ENCODE measurements around the gene LMNTD1.

LMNTD1 gene

GRCh38 chr12:25436206-25437030 lies 116.7 kb downstream of the LMNTD1 start:
- H2BK5ac ChIP-seq (ENCODE audit: low read length): no peak overlapping the region
- peak overlapping the region; percentile 38 for H3K9ac ChIP-seq (ENCODE audit: low read depth, low read length, poor library complexity)
- H3K23ac ChIP-seq (ENCODE audit: low read depth, low read length, poor library complexity): no peak overlapping the region
- H3K4me3 ChIP-seq (ENCODE audit: low read length in 2 of 2): no peak overlapping the region
- H3K4ac ChIP-seq (ENCODE audit: low read length): no peak overlapping the region
- no peaks in the 10 kb centered on the region for H3K79me1 ChIP-seq (ENCODE audit: low read depth, low read length)
- H4K91ac ChIP-seq (ENCODE audit: low read depth, low read length, poor library complexity): no peak overlapping the region
- no peak overlapping the region for H2AK5ac ChIP-seq (ENCODE audit: low read depth, low read length)
- H2BK15ac ChIP-seq (ENCODE audit: low read length): no peak overlapping the region
- no peak overlapping the region for H3K27ac ChIP-seq (replicated peaks; ENCODE audit: low read length)
- no peaks in the 10 kb centered on the region for H3K36me3 ChIP-seq (replicated peaks in 1 of 2; ENCODE audit: control insufficient read depth in 2 of 2, insufficient read depth in 2 of 2, low read length in 2 of 2)
- H2BK12ac ChIP-seq (ENCODE audit: low read length): no peak overlapping the region
- H4K8ac ChIP-seq (ENCODE audit: low read depth, low read length): no peak overlapping the region
- DNase-seq (ENCODE audit: low spot score): peak; percentile 52
- no peak overlapping the region for H2BK120ac ChIP-seq (ENCODE audit: low read depth, low read length)
- WGBS, 2 donors (ENCODE audit: extremely low coverage in 2 of 2, insufficient read length in 2 of 2, insufficient replicate concordance in 1 of 2): no CpG with 5 or more reads among the region's 9 CpGs
- no peaks in the 10 kb centered on the region for H3K27me3 ChIP-seq (ENCODE audit: control insufficient read depth in 3 of 3, insufficient read depth in 3 of 3, low read depth in 1 of 3, low read length in 3 of 3)
- no peak overlapping the region for H3K14ac ChIP-seq (ENCODE audit: low read length)
- peaks cover 0 to 2% of the 10 kb centered on the region in 2 donors for H3K4me1 ChIP-seq (ENCODE audit: control insufficient read depth in 2 of 2, insufficient read depth in 1 of 2, low read depth in 1 of 2, low read length in 2 of 2)
- no peaks in the 10 kb centered on the region for H3K9me3 ChIP-seq (replicated peaks in 1 of 2; ENCODE audit: control insufficient read depth in 2 of 2, insufficient read depth in 1 of 2, low read depth in 1 of 2, low read length in 2 of 2)
- H2AFZ ChIP-seq (ENCODE audit: low read length): peak overlapping the region; percentile 87
- H3K4me2 ChIP-seq (ENCODE audit: insufficient read depth, low read length, poor library complexity, severe bottlenecking): no peak overlapping the region
- H3K18ac ChIP-seq (ENCODE audit: low read length): peak overlapping the region; percentile 80

- Histone ChIP-seq H2BK5ac (ENCODE audit: low read length) (no peak overlapping the region), H2BK12ac (ENCODE audit: low read length) (no peak overlapping the region), H3K27me3 (ENCODE audit: control insufficient read depth in 3 of 3, insufficient read depth in 3 of 3, low read depth in 1 of 3, low read length in 3 of 3) (no peaks in the 10 kb centered on the region), H3K9me3 (replicated peaks in 1 of 2; ENCODE audit: control insufficient read depth in 2 of 2, insufficient read depth in 1 of 2, low read depth in 1 of 2, low read length in 2 of 2) (no peaks in the 10 kb centered on the region), H3K9ac (ENCODE audit: low read depth, low read length, poor library complexity) (no peak overlapping the region), H3K36me3 (replicated peaks in 1 of 2; ENCODE audit: control insufficient read depth in 2 of 2, insufficient read depth in 2 of 2, low read length in 2 of 2) (no peaks in the 10 kb centered on the region), H3K4ac (ENCODE audit: low read length) (no peak overlapping the region), H3K4me2 (ENCODE audit: insufficient read depth, low read length, poor library complexity, severe bottlenecking) (no peak overlapping the region), H3K18ac (ENCODE audit: low read length) (no peak overlapping the region), H2BK120ac (ENCODE audit: low read depth, low read length) (no peak overlapping the region), H3K4me1 (ENCODE audit: control insufficient read depth in 2 of 2, insufficient read depth in 1 of 2, low read depth in 1 of 2, low read length in 2 of 2) (peaks cover 0 to 2% of the 10 kb centered on the region in 2 donors), H4K91ac (ENCODE audit: low read depth, low read length, poor library complexity) (no peak overlapping the region), H2BK15ac (ENCODE audit: low read length) (no peak overlapping the region), H3K27ac (replicated peaks; ENCODE audit: low read length) (no peak overlapping the region), H2AFZ (ENCODE audit: low read length) (no peak overlapping the region), H3K14ac (ENCODE audit: low read length) (no peak overlapping the region), H3K23ac (ENCODE audit: low read depth, low read length, poor library complexity) (no peak overlapping the region), H3K4me3 (ENCODE audit: low read length in 2 of 2) (no peak overlapping the region), H2AK5ac (ENCODE audit: low read depth, low read length) (no peak overlapping the region), H4K8ac (ENCODE audit: low read depth, low read length) (no peak overlapping the region), H3K79me1 (ENCODE audit: low read depth, low read length) (no peaks in the 10 kb centered on the region)
- DNase-seq (ENCODE audit: low spot score): no peak
- WGBS, 2 donors (ENCODE audit: extremely low coverage in 2 of 2, insufficient read length in 2 of 2, insufficient replicate concordance in 1 of 2): no CpG with 5 or more reads among the region's 3 CpGs
Observed at GRCh38 chr12:25435431-25435830, 117.7 kb downstream of the LMNTD1 start.

GRCh38 chr12:25434515-25434914 lies 118.6 kb downstream of the LMNTD1 start:
- Histone ChIP-seq H2BK120ac (ENCODE audit: low read depth, low read length) (no peak overlapping the region), H2AK5ac (ENCODE audit: low read depth, low read length) (no peak overlapping the region), H2BK5ac (ENCODE audit: low read length) (no peak overlapping the region), H3K4me1 (ENCODE audit: control insufficient read depth in 2 of 2, insufficient read depth in 1 of 2, low read depth in 1 of 2, low read length in 2 of 2) (peaks cover 0 to 2% of the 10 kb centered on the region in 2 donors), H3K27ac (replicated peaks; ENCODE audit: low read length) (no peak overlapping the region), H2AFZ (ENCODE audit: low read length) (no peak overlapping the region), H3K4ac (ENCODE audit: low read length) (no peak overlapping the region), H3K79me1 (ENCODE audit: low read depth, low read length) (no peaks in the 10 kb centered on the region), H3K4me2 (ENCODE audit: insufficient read depth, low read length, poor library complexity, severe bottlenecking) (no peak overlapping the region), H3K14ac (ENCODE audit: low read length) (no peak overlapping the region), H4K8ac (ENCODE audit: low read depth, low read length) (no peak overlapping the region), H3K23ac (ENCODE audit: low read depth, low read length, poor library complexity) (no peak overlapping the region), H3K27me3 (ENCODE audit: control insufficient read depth in 3 of 3, insufficient read depth in 3 of 3, low read depth in 1 of 3, low read length in 3 of 3) (no peaks in the 10 kb centered on the region), H3K9me3 (replicated peaks in 1 of 2; ENCODE audit: control insufficient read depth in 2 of 2, insufficient read depth in 1 of 2, low read depth in 1 of 2, low read length in 2 of 2) (no peaks in the 10 kb centered on the region), H3K36me3 (replicated peaks in 1 of 2; ENCODE audit: control insufficient read depth in 2 of 2, insufficient read depth in 2 of 2, low read length in 2 of 2) (no peaks in the 10 kb centered on the region), H4K91ac (ENCODE audit: low read depth, low read length, poor library complexity) (no peak overlapping the region), H3K4me3 (ENCODE audit: low read length in 2 of 2) (no peak overlapping the region), H3K18ac (ENCODE audit: low read length) (no peak overlapping the region), H2BK15ac (ENCODE audit: low read length) (no peak overlapping the region), H2BK12ac (ENCODE audit: low read length) (no peak overlapping the region), H3K9ac (ENCODE audit: low read depth, low read length, poor library complexity) (no peak overlapping the region)
- no CpG with 5 or more reads among the region's 3 CpGs for WGBS, 2 donors (ENCODE audit: extremely low coverage in 2 of 2, insufficient read length in 2 of 2, insufficient replicate concordance in 1 of 2)
- DNase-seq (ENCODE audit: low spot score): no peak

GRCh38 chr12:25433581-25434325 lies 119.3 kb downstream of the LMNTD1 start:
- Histone ChIP-seq H3K18ac (ENCODE audit: low read length) (no peak overlapping the region), H3K23ac (ENCODE audit: low read depth, low read length, poor library complexity) (no peak overlapping the region), H3K9me3 (replicated peaks in 1 of 2; ENCODE audit: control insufficient read depth in 2 of 2, insufficient read depth in 1 of 2, low read depth in 1 of 2, low read length in 2 of 2) (no peaks in the 10 kb centered on the region), H3K4me1 (ENCODE audit: control insufficient read depth in 2 of 2, insufficient read depth in 1 of 2, low read depth in 1 of 2, low read length in 2 of 2) (peaks cover 0 to 2% of the 10 kb centered on the region in 2 donors), H2BK15ac (ENCODE audit: low read length) (no peak overlapping the region), H3K79me1 (ENCODE audit: low read depth, low read length) (no peaks in the 10 kb centered on the region), H3K27me3 (ENCODE audit: control insufficient read depth in 3 of 3, insufficient read depth in 3 of 3, low read depth in 1 of 3, low read length in 3 of 3) (no peaks in the 10 kb centered on the region), H4K8ac (ENCODE audit: low read depth, low read length) (no peak overlapping the region), H3K4ac (ENCODE audit: low read length) (no peak overlapping the region), H3K36me3 (replicated peaks in 1 of 2; ENCODE audit: control insufficient read depth in 2 of 2, insufficient read depth in 2 of 2, low read length in 2 of 2) (no peaks in the 10 kb centered on the region), H2BK12ac (ENCODE audit: low read length) (no peak overlapping the region), H2AK5ac (ENCODE audit: low read depth, low read length) (no peak overlapping the region), H3K14ac (ENCODE audit: low read length) (no peak overlapping the region), H3K27ac (replicated peaks; ENCODE audit: low read length) (no peak overlapping the region), H2AFZ (ENCODE audit: low read length) (no peak overlapping the region), H2BK120ac (ENCODE audit: low read depth, low read length) (no peak overlapping the region), H3K9ac (ENCODE audit: low read depth, low read length, poor library complexity) (no peak overlapping the region), H2BK5ac (ENCODE audit: low read length) (no peak overlapping the region), H3K4me3 (ENCODE audit: low read length in 2 of 2) (no peak overlapping the region), H3K4me2 (ENCODE audit: insufficient read depth, low read length, poor library complexity, severe bottlenecking) (no peak overlapping the region), H4K91ac (ENCODE audit: low read depth, low read length, poor library complexity) (no peak overlapping the region)
- WGBS, 2 donors (ENCODE audit: extremely low coverage in 2 of 2, insufficient read length in 2 of 2, insufficient replicate concordance in 1 of 2): no CpG with 5 or more reads among the region's 3 CpGs
- no peak for DNase-seq (ENCODE audit: low spot score)

Measured in neuronal stem cell (in vitro differentiated cells).